ENCODE measurements around the gene VEZF1. TPM values are rescaled to one million over a fixed set of nuclear protein-coding genes. Genes with fewer than 3 reads are reported as not detected.

VEZF1 gene
- total and polyA plus RNA-seq, 2 donors (not counting 1 experiment from before 2014, with no cell fraction given), result 14.7 to 75.9 TPM

DNA sequence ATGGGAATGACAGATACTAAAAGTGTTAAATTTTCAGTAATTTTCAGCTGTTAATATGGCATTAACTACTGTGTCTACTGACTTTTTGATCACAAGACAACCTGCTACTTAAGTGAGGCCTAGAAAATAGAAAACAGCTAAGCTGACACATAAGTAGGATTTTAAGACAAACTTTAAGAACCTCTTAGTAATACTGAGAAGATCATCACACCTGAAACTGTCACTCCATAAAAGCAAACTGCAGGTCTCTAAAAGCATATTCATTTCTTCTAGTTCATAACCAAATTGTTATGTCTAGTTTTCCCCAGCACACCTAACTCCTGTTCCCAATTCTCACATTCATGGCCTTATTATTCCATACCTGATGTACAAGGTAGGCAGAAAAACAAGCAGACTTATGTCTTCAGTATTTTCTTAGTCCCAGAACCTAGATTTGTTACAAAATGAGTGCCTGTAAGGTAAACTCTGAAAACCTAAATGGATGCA lies 11.0 kb upstream of the VEZF1 start:
- H3K27ac Mint-ChIP-seq, result peak overlapping the region; percentile 42
- peak overlapping the region in 1 of 2 donors; percentile 35 for H3K27ac ChIP-seq (ENCODE audit: low read length in 2 of 2)
- H3K9me3 Mint-ChIP-seq (ENCODE audit: insufficient read depth), result no peaks in the 10 kb centered on the region
- POLR2A ChIA-PET, result interaction anchor here (0.6 to 3.2 kb wide), 6 partner anchors 8 to 151 kb away, joined by 3 to 17 read pairs (median 4); partner anchors contain the start of genes MRPS23 and SRSF1
- no peak overlapping the region for H3K4me3 Mint-ChIP-seq
- no peak overlapping the region for H3K4me2 ChIP-seq (replicated peaks; ENCODE audit: low read depth, low read length, poor library complexity, severe bottlenecking)
- H3K4me1 ChIP-seq (ENCODE audit: control insufficient read depth in 2 of 2, insufficient read depth in 2 of 2, low read length in 2 of 2), result peaks cover 8 to 14% of the 10 kb centered on the region in 2 donors
- CTCF ChIA-PET, result interaction anchor here (0.6 to 20.2 kb wide), 46 partner anchors 8 to 870 kb away, joined by 3 to 468 read pairs (median 5); partner anchors contain the start of genes CUEDC1, MRPS23, SRSF1 and VEZF1
- H3K4me3 ChIP-seq (ENCODE audit: control extremely low read depth in 1 of 5, extremely low read depth in 1 of 5, insufficient read depth in 1 of 5, low read depth in 2 of 5, low read length in 4 of 5), result no peak overlapping the region
- peaks cover 0 to 30% of the 10 kb centered on the region in 2 experiments for H3K36me3 ChIP-seq (replicated peaks in 1 of 2; ENCODE audit: control extremely low read depth in 1 of 2, control insufficient read depth in 1 of 2, extremely low read depth in 1 of 2, insufficient read depth in 2 of 2, low read length in 1 of 2)
- no peaks in the 10 kb centered on the region for H3K27me3 Mint-ChIP-seq
- ATAC-seq (ENCODE audit: low read depth) (no peak), DNase-seq (no peak)
- H3K79me2 ChIP-seq (ENCODE audit: control insufficient read depth, insufficient read depth, low read length), result peaks cover 11% of the 10 kb centered on the region
- H3K9ac ChIP-seq (ENCODE audit: low read length), result no peak overlapping the region
- H3K9me3 ChIP-seq (ENCODE audit: control extremely low read depth in 1 of 3, control insufficient read depth in 2 of 3, insufficient read depth in 1 of 3, low read length in 2 of 3), result no peaks in the 10 kb centered on the region
- intact Hi-C loops (cut with micrococcal nuclease), result loop anchor here (1.0 to 2.0 kb wide), 6 partner anchors 11 to 868 kb away; partner anchors contain the start of gene VEZF1
- H3K27me3 ChIP-seq (replicated peaks in 1 of 4; ENCODE audit: control extremely low read depth in 1 of 4, control insufficient read depth in 3 of 4, insufficient read depth in 4 of 4, low read length in 3 of 4), result no peaks in the 10 kb centered on the region
- peaks cover 52% of the 10 kb centered on the region for H4K20me1 ChIP-seq (ENCODE audit: control insufficient read depth, insufficient read depth, low read length, poor library complexity, severe bottlenecking)
- no peak for TF ChIP-seq EZH2 (IDR thresholded peaks at IDR 0.05; ENCODE audit: borderline replicate concordance, insufficient read depth, low read depth, low read length, poor library complexity, severe bottlenecking)
- TF ChIP-seq, protein P1, sequence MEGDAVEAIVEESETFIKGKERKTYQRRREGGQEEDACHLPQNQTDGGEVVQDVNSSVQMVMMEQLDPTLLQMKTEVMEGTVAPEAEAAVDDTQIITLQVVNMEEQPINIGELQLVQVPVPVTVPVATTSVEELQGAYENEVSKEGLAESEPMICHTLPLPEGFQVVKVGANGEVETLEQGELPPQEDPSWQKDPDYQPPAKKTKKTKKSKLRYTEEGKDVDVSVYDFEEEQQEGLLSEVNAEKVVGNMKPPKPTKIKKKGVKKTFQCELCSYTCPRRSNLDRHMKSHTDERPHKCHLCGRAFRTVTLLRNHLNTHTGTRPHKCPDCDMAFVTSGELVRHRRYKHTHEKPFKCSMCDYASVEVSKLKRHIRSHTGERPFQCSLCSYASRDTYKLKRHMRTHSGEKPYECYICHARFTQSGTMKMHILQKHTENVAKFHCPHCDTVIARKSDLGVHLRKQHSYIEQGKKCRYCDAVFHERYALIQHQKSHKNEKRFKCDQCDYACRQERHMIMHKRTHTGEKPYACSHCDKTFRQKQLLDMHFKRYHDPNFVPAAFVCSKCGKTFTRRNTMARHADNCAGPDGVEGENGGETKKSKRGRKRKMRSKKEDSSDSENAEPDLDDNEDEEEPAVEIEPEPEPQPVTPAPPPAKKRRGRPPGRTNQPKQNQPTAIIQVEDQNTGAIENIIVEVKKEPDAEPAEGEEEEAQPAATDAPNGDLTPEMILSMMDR (IDR thresholded peaks at IDR 0.05), result no peak
- no peak overlapping the region for H2AFZ ChIP-seq (ENCODE audit: insufficient read depth, low read depth, low read length, poor library complexity, severe bottlenecking)
- H3K4me1 Mint-ChIP-seq, result peaks cover 32% of the 10 kb centered on the region

DNA sequence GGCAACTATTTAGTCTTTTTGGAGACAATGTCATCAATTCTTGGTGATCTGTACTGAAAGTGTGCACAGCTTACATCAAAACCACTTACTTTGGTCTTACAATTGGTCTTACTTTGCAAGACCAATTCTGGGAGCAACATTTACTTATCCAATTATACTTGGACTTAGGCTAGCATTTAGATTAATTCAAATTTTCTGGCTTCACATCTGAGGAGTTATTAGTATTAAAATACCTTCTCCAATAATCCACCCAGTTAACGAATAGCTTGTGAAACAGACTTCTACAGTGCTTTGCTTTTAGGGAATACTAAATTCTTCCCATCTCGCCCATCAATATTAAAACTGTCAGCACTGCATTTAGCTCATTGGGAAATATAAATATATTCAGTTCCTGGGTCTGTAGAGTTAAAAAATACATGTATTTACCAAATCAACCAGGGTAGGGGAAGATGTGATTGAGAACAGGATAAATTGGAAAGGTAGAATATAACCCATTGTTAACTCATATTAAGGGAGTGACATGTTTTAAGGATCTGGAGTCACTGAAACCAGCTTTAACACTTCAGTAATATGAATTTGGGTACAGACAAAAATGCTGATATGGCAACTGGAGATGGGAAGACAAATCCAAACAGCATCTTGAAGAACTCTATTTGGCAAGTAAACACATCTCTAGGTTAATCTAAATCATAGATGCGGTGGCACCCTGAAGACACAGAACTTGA lies 9.2 kb upstream of the VEZF1 start:
- no peak overlapping the region for H3K4me2 ChIP-seq (replicated peaks; ENCODE audit: low read depth, low read length, poor library complexity, severe bottlenecking)
- Mint-ChIP-seq H3K27ac (no peak overlapping the region), H3K9me3 (ENCODE audit: insufficient read depth) (no peaks in the 10 kb centered on the region), H3K4me3 (no peak overlapping the region), H3K4me1 (peaks cover 34% of the 10 kb centered on the region), H3K27me3 (no peaks in the 10 kb centered on the region)
- H3K4me1 ChIP-seq (ENCODE audit: control insufficient read depth in 2 of 2, insufficient read depth in 2 of 2, low read length in 2 of 2), result peaks cover 20 to 25% of the 10 kb centered on the region in 2 donors
- no peak overlapping the region for H2AFZ ChIP-seq (ENCODE audit: insufficient read depth, low read depth, low read length, poor library complexity, severe bottlenecking)
- no peaks in the 10 kb centered on the region for H3K9me3 ChIP-seq (ENCODE audit: control extremely low read depth in 1 of 3, control insufficient read depth in 2 of 3, insufficient read depth in 1 of 3, low read length in 2 of 3)
- DNase-seq (no peak), ATAC-seq (ENCODE audit: low read depth) (no peak)
- ChIA-PET CTCF (interaction anchor here (0.6 to 20.2 kb wide), 19 partner anchors 9 to 163 kb away, joined by 3 to 468 read pairs (median 8); partner anchors contain the start of genes DYNLL2, MRPS23, SRSF1 and VEZF1), POLR2A (interaction anchor here (0.8 to 3.2 kb wide), 3 partner anchors 10 to 139 kb away, joined by 3 to 17 read pairs (median 3); partner anchors contain the start of gene SRSF1)
- no peaks in the 10 kb centered on the region for H3K27me3 ChIP-seq (replicated peaks in 1 of 4; ENCODE audit: control extremely low read depth in 1 of 4, control insufficient read depth in 3 of 4, insufficient read depth in 4 of 4, low read length in 3 of 4)
- no peak overlapping the region for H3K4me3 ChIP-seq (ENCODE audit: control extremely low read depth in 1 of 5, extremely low read depth in 1 of 5, insufficient read depth in 1 of 5, low read depth in 2 of 5, low read length in 4 of 5)
- H3K9ac ChIP-seq (ENCODE audit: low read length), result no peak overlapping the region
- intact Hi-C loops (cut with micrococcal nuclease), result no loop called here
- no peaks in the 10 kb centered on the region for H3K79me2 ChIP-seq (ENCODE audit: control insufficient read depth, insufficient read depth, low read length)
- no peak overlapping the region for H3K27ac ChIP-seq (ENCODE audit: low read length in 2 of 2)
- H4K20me1 ChIP-seq (ENCODE audit: control insufficient read depth, insufficient read depth, low read length, poor library complexity, severe bottlenecking), result peaks cover 39% of the 10 kb centered on the region
- WGBS (ENCODE audit: insufficient coverage), result no CpG with 5 or more reads among the region's 3 CpGs
- peaks cover 0 to 12% of the 10 kb centered on the region in 2 experiments for H3K36me3 ChIP-seq (replicated peaks in 1 of 2; ENCODE audit: control extremely low read depth in 1 of 2, control insufficient read depth in 1 of 2, extremely low read depth in 1 of 2, insufficient read depth in 2 of 2, low read length in 1 of 2)
- no peak for TF ChIP-seq EZH2 (IDR thresholded peaks at IDR 0.05; ENCODE audit: borderline replicate concordance, insufficient read depth, low read depth, low read length, poor library complexity, severe bottlenecking)
- TF ChIP-seq, protein P1 (IDR thresholded peaks at IDR 0.05), result no peak

Data from B cell (primary cell).